Endodermal cell (in vitro differentiated cells): Measurements from ENCODE around the gene HES5. TPM values are rescaled to one million over a fixed set of nuclear protein-coding genes. Genes with fewer than 3 reads are reported as not detected.

Experiments used
- DNase-seq: peaks from one replicate; pipeline ENCODE4 v3.0.0-alpha.2; 2017
- H3K27ac ChIP-seq: 2 replicates; pipeline ENCODE4 v1.5.1; 2013; ENCODE audit warnings: mild to moderate bottlenecking, low read depth, low read length, moderate library complexity
- H3K27me3 ChIP-seq: 2 replicates; pipeline ENCODE4 v1.6.1; 2013; ENCODE audit warnings: mild to moderate bottlenecking, low read length, moderate library complexity; ENCODE audit not compliant: insufficient read depth, control insufficient read depth, poor library complexity, severe bottlenecking
- H3K36me3 ChIP-seq: 2 replicates; pipeline ENCODE4 v1.7.0; 2013; ENCODE audit warnings: mild to moderate bottlenecking, low read length, moderate library complexity; ENCODE audit not compliant: control insufficient read depth, insufficient read depth
- H3K4me1 ChIP-seq: one replicate; pipeline ENCODE4 v1.7.0; 2013; ENCODE audit warnings: low read length; ENCODE audit not compliant: control insufficient read depth, insufficient read depth
- H3K4me3 ChIP-seq: 2 replicates; pipeline ENCODE4 v1.5.1; 2013; ENCODE audit warnings: mild to moderate bottlenecking, low read length, moderate library complexity
- H3K9ac ChIP-seq: 2 replicates; pipeline ENCODE4 v1.6.1; 2013; ENCODE audit warnings: mild to moderate bottlenecking, low read length, moderate library complexity; ENCODE audit not compliant: poor library complexity, severe bottlenecking; ENCODE audit errors: extremely low read depth
- H3K9me3 ChIP-seq: 2 replicates; pipeline ENCODE4 v1.6.1; 2013; ENCODE audit warnings: mild to moderate bottlenecking, low read length, moderate library complexity; ENCODE audit not compliant: control insufficient read depth
- H3K27ac Mint-ChIP-seq: 2 replicates; pipeline ENCODE4 v1.8.0; 2020; ENCODE audit warnings: mixed read lengths
- H3K27me3 Mint-ChIP-seq: 2 replicates; pipeline ENCODE4 v1.8.0; 2021; ENCODE audit warnings: mild to moderate bottlenecking, mixed read lengths; ENCODE audit not compliant: insufficient read depth
- H3K36me3 Mint-ChIP-seq: 2 replicates; pipeline ENCODE4 v1.8.0; 2020; ENCODE audit warnings: low read depth, mixed read lengths
- H3K4me1 Mint-ChIP-seq: 2 replicates; pipeline ENCODE4 v1.8.0; 2020; ENCODE audit warnings: mixed read lengths
- H3K4me3 Mint-ChIP-seq: 2 replicates; pipeline ENCODE4 v1.8.0; 2020; ENCODE audit warnings: mild to moderate bottlenecking, moderate library complexity, mixed read lengths
- H3K9me3 Mint-ChIP-seq: 2 replicates; pipeline ENCODE4 v1.8.0; 2020; ENCODE audit warnings: mild to moderate bottlenecking, mixed read lengths
- CTCF ChIP-seq: fragments of 200-600 bp; sonication (generic); conservative IDR thresholded peaks from 2 replicates; pipeline ENCODE4 v1.5.0; 2021; ENCODE audit warnings: antibody characterized with exemption, mild to moderate bottlenecking
- WGBS, 2 experiments: methylation state at CpG; one replicate each; pipeline versions ENCODE4 v1.1.5 to v1.1.7; 2013; ENCODE audit warnings: missing lambda C conversion rate in 2 of 2, mixed read lengths in 1 of 2; ENCODE audit not compliant: insufficient coverage in 1 of 2, insufficient read length in 1 of 2; 5-methylcytosine and 5-hydroxymethylcytosine counted together
- total RNA-seq, 2 donors: library from RNA; stranded (reverse); fragmentation: NEBNext Ultra II Directional in 1 of 2; extraction: Animal tissue kit (Norgen Biotek cat#: 25700) in 1 of 2; gene quantifications; 2 replicates in 1 of 2; 3 replicates in 1 of 2; pipeline ENCODE4 v1.2.1, GENCODE V29; 2021

The HES5 gene
- total RNA-seq, 2 donors from 2014 or later, result not detected

- H3K27ac Mint-ChIP-seq, result no peak overlapping the region
- Histone ChIP-seq H3K9me3 (no peaks in the 10 kb centered on the region), H3K9ac (no peak overlapping the region), H3K36me3 (no peaks in the 10 kb centered on the region), H3K4me1 (no peaks in the 10 kb centered on the region), H3K27ac (no peak overlapping the region), H3K4me3 (no peak overlapping the region), H3K27me3 (no peaks in the 10 kb centered on the region)
- no peak overlapping the region for H3K4me3 Mint-ChIP-seq
- peaks cover 10% of the 10 kb centered on the region for H3K9me3 Mint-ChIP-seq
- no peak for DNase-seq
- H3K4me1 Mint-ChIP-seq, result no peaks in the 10 kb centered on the region
- no peaks in the 10 kb centered on the region for H3K36me3 Mint-ChIP-seq
- H3K27me3 Mint-ChIP-seq, result peaks cover 2% of the 10 kb centered on the region
- 86 to 87% methylated on average over 9 to 13 of the region's 13 CpGs for WGBS, 2 experiments
- TF ChIP-seq CTCF, result no peak
These were observed 38.0 kb downstream of the HES5 start for GRCh38 chr1:2492091-2492490.

GRCh38 chr1:2489615-2490014 lies 40.4 kb downstream of the HES5 start:
- H3K4me3 Mint-ChIP-seq, result no peak overlapping the region

GRCh38 chr1:2488688-2489087 lies 41.4 kb downstream of the HES5 start:
- Mint-ChIP-seq H3K4me1 (no peaks in the 10 kb centered on the region), H3K27me3 (peaks cover 2% of the 10 kb centered on the region), H3K36me3 (no peaks in the 10 kb centered on the region), H3K4me3 (no peak overlapping the region), H3K27ac (no peak overlapping the region), H3K9me3 (peaks cover 10% of the 10 kb centered on the region)
- H3K36me3 ChIP-seq, result no peaks in the 10 kb centered on the region
- no peak overlapping the region for H3K4me3 ChIP-seq
- no peaks in the 10 kb centered on the region for H3K9me3 ChIP-seq
- H3K27ac ChIP-seq, result no peak overlapping the region
- no peaks in the 10 kb centered on the region for H3K27me3 ChIP-seq
- 81 to 82% methylated on average over 2 of the region's 2 CpGs for WGBS, 2 experiments
- DNase-seq, result no peak
- no peaks in the 10 kb centered on the region for H3K4me1 ChIP-seq
- H3K9ac ChIP-seq, result no peak overlapping the region
- no peak for TF ChIP-seq CTCF

More at GRCh38 chr1:2489615-2490014, 40.4 kb downstream of the HES5 start:
- no peak for DNase-seq
- H3K9me3 Mint-ChIP-seq, result peaks cover 10% of the 10 kb centered on the region
- H3K4me1 ChIP-seq, result no peaks in the 10 kb centered on the region
- H3K27me3 Mint-ChIP-seq, result peaks cover 2% of the 10 kb centered on the region
- H3K36me3 ChIP-seq, result no peaks in the 10 kb centered on the region
- no peaks in the 10 kb centered on the region for H3K36me3 Mint-ChIP-seq
- H3K9ac ChIP-seq, result no peak overlapping the region
- H3K4me3 ChIP-seq, result no peak overlapping the region
- no peak overlapping the region for H3K27ac ChIP-seq
- H3K27ac Mint-ChIP-seq, result no peak overlapping the region
- no peak for TF ChIP-seq CTCF
- no peaks in the 10 kb centered on the region for H3K9me3 ChIP-seq
- H3K4me1 Mint-ChIP-seq, result no peaks in the 10 kb centered on the region
- WGBS, 2 experiments, result 90% methylated on average over 2 to 14 of the region's 14 CpGs
- no peaks in the 10 kb centered on the region for H3K27me3 ChIP-seq
